Activated T-helper 9 cell treated with anti-CD3 and anti-CD28 coated beads, Interleukin-2, amount 50 U/mL, for 16 hours (primary cell): Measurements from ENCODE around the gene RNASE9.
"Not testable (repeated sequence)": the region's sequence is repeated elsewhere in the genome, so short reads cannot be mapped to it uniquely, and the experiment has no call there.

Experiments used
- DNase-seq: peaks from one replicate; pipeline ENCODE4 v3.0.0-alpha.2; 2020; ENCODE audit warnings: low read depth

RNASE9 gene

DNA sequence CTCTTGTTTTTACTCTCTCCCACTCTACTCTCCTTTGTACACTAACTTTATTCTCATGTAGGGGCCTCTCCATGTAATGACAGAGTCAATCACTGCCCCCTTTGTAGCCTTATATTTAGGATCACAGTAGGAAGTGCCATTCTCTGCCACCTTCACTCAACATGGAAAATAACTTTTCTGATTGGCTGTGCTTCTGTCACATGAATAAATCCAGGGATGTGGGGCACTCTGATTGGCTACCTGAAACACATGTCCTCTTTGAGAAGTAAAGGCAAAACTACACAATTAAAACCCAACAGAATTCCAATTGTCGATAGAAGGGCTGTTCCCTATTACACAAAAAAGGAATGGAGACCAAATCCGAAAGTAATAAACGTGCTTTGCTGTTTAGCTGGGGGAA lies at the start of gene RNASE9:
Gene RNASE9, minus strand, starts transcription at position 87 of the 400 bp plus-strand sequence.
- DNase-seq = no peak

DNA sequence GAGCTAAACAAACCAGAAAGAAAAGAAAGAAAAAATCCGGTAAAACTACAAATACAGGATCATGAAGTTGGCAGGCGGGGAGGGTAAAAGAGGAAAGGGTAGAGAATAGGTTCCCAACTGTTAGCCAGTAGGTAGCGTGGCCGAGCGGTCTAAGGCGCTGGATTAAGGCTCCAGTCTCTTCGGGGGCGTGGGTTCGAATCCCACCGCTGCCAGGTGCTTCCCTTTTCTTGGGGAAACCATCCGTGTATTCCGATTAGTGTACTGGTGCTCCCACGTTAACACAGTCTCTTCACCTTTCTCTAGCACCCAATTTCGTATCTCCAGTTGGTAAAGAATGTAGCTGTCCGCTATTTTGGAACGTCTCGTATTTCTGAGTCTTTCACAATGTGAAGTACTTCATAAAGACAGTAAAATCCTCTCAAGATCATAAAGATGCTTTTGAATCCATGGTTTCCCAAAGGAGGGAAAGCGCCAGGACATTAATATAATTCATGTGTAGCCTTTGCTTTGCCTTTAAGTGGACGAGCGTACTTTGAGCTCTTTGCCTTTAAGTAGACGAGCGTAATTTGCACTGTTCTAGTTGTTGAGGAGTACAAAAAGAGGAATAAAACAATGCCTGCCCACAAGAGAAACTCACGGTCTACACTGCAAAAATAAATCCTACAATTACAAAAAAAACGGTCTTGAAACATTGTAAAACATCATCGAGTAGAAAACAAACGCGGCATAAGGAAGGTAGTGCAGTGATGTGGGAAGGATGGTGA lies 49.3 kb upstream of the RNASE9 start:
- DNase-seq = peak; percentile 59

DNA sequence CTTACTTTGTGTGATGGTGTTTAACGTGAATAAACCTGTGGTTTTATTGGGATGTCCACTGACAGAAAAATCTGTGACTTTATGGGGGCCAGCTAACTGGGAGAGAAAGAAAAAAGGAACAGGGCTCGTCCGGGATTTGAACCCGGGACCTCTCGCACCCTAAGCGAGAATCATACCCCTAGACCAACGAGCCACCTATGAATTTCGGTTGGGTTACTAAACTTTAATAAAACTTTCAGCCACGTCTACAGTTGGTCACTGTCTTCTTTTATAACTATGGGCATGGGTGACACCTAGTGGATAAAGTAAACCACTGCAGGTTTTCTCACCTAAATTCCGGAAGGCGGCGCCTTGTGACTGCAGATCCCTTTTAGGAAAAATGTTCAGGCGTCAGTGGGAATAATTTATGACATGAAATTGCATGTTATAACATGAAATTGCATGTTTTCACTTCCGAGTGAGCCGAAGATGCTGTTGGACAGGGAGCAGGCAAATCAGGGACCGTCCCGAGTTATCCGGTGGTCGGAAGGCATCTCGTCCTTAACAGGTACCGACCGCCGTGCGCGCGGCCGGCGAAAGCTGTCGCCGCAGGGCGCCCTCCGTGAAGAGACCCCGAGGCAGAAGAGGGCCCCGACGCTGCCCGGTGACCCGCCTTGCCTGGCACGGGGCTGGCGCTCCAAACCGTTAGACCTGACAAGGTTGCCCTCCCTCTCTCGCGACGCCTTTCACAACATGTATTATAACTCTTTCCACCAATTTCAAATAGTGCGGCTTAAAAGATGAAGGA lies 48.6 kb upstream of the RNASE9 start:
- no peak for DNase-seq

DNA sequence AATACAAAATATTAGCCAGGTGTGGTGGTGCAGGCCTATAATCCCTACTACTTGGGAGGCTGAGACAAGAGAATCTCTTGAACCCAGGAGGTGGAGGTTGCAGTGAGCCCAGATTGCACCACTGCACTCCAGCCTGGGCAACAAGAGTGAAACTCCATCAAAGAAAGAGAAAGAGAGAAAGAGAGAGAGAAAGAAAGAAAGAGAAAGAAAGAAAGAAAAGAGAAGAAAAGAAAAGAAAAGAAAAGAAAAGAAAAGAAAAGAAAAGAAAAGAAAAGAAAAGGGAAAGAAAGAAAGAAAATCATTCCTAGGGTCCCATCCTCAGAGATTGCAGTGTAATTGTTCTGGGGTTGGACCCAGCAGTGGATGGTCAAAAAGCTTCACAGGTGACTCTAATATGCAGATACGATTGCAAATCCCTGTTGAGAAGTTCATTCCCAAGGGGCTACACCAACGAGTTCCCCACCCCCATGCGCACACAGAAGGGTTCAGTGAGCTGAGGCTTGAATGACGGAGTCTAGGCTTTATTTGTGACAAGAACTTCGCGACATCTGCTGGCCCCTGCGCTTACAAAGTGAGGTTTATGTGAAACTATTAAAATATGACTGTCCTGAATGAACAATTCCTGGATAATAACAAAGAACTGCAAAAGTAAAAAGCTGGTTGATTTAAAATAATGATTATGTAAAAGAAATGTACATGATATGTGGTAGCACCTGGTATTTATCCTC lies 47.7 kb upstream of the RNASE9 start:
- no peak for DNase-seq

DNA sequence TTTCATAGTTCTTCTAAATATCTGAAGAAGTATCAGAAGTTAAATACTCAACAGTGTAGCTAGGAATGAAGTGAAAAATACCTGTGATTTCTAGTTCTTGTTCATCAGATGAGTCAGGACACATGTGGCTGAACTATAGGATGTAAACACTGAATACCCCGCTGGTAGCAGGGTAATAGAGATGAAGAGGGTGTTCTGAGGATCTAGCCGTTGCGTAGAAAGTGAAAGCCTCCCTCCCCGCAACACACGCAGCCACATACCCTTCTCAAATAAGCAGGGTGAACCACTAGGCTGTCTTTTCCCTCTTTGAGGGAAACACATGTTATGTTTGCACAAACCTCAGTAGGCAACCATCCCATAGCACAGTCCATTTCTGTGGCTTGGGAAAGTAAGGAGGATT lies 46.8 kb upstream of the RNASE9 start:
- DNase-seq = no peak

DNA sequence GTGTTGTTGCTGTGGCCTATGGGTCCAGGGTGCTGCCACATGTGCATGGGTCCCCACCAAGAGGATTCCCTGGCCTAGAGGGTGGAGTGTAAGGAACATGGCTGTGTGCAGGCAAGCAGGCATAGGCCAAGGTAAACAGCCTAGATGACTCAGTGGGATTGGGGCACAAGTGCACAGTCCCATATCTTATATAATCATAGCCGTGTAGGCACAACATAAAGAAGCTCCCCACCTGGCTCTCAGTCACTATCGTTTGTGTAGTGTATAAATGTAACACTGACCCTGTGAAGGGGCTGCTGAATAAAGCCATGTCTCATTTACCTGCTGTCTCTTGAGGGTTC lies 46.0 kb upstream of the RNASE9 start:
- no peak for DNase-seq

DNA sequence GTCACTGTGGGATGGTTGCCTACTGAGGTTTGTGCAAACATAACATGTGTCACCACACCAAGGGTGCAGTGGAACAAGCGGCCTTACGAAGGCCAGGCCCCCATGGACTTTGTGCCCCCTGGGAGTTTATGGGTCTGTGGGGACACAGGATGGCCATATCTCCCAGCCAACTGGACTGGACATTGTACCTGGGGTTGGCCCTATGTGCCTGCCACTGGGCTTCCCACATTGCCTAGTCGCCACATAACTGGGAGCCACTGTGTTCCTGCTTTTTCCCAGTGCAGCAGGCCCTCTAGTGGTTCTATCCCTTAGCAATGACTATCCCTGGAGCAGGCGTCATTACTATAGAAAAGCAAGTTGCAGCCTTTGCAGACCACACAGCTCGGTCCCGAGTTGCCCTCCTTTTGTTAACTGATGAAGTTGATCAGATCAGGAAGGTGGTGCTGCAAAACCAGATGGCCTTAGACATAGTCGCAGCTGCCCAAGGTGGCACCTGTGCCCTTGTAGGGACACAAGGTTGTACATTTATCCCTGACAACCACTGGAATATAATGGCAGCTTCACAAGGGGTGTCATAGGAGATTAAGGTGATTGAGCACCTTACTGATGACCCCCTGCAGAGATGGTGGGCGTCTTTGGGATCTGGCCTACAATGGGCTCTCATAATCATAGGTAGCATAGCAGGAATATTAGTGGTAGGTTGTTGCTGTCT lies 45.5 kb upstream of the RNASE9 start:
- no peak for DNase-seq

DNA sequence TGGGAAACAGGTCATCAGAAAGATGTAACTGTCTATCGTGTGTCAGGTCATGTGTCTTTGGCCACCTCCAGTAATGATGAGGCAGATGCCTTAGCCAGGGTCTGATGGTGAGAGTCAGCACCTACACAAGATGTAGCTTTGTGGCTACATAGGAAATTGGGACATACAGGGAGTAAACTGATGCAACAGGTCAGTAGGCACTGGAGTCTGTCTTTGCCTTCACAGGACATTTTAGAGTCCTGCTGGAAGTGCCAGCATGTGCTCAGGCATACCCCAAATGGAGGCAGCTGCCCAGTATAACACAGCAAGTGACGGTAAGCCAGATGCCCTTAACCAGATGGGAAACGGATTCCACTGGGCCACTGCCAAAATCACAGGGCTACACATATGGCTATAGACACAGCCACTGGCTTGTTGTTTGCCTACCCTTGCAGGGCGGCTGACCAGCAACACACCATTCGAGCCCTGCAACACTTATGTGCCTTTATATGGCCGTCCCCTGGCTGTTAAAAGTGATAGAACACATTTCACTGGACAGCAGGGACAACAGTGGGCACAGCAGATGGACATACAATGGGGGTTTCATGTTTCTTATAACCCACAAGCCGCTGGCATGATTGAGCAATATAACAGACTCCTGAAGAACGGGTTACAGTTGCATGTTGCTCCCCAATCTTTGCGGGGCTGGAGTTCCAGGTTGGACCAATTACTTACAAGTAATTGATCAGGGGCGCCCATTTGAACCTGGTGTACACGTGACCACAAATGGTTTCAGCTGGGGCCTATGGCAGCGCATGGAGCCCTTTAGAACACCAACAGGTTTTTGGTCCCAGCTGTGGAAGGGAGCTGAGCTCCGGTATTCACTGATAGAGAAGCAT lies 43.2 kb upstream of the RNASE9 start:
- no peak for DNase-seq

DNA sequence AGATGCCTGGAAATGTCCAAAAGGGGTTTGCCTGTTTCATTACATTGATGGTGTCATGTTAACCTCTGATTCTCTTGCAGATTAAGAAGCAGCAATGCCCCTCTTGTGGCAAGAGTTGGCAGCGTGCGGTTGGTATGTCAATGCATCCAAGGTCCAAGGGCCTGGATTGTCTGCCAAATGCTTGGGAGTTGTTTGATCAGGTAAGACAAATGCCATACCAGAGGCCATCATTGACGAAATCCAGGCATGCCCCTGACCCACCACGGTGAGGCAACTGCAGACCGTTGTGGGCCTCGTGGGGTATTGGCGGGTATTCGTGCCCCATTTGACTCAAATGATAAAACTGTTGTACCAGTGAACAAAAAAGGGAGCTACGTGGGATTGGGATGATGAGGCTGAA lies 41.7 kb upstream of the RNASE9 start:
- DNase-seq = no peak

DNA sequence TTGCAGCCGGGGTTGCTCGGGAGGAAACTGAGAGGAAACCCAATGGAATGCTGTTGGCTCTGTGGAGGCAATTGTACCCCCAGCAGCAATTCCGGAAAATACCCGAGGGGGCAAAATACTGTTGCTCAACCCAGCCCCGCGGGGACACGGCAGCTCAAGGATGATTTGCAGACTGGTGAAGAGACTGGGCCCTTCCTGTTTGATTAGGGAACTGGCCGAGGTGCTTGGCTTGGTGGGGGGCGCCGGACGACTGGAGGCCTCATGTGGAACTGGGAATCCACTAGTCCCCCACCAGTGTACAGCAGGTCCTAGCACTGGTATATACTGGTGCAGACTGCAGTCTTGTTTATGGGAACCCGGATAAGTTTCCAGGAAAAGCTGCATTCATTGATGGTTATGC lies 40.7 kb upstream of the RNASE9 start:
- DNase-seq = no peak

DNA sequence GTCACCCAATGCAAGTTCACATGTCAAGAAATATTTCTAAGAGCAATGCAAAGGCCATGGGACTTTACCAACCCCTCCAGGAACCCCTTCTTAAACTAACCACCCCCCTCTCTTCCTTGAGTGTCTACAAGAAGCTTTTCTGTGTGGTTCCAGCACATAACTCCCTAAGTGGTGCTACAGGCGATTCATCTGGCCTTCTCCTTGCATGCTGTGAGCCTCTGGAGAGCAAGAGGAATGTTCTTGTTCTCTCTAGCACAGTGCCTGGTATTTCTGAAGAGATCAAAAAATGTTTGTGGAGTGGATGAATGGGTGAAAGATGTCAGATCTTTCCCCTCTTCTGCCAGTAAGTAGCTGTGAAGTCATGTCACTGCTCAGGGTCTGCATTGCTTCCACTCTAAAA lies 36.3 kb upstream of the RNASE9 start:
- no peak for DNase-seq

DNA sequence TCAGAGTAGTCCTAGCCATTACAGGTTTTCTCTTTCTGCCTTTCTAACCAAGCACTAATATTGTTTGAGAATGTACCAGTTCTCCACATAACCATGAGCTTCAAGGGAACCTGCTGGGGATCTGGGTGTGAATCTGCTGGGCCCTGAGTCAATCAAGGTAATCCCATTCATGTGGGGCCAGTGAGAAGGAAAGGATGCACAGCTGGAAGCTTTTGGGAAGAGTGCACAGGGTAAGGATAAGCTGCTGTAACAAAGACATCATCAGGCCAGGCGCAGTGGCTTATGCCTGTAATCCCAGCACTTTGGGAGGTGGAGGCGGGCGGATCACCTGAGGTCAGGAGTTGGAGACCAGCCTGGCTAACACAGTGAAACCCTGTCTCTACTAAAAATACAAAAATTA lies 34.9 kb upstream of the RNASE9 start:
- not testable (repeated sequence) for DNase-seq

DNA sequence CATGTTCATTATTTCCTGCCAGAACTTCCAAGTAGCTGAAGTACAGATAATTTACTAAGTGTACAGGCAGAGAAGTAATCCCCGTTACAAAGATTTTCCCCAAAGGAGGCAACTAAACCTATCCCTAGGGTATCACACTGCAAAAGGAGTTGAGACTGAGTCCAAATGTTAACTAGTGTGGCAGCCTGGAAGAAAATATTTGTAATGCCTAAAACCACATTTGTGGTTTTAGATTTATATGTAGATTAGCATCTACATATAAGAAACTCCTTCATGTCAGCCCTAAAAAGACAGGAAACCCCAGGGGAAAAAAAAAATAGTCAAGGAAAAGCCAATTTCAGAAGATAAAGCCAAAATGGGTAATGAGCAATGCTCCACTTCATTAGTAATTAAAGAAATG lies 31.7 kb upstream of the RNASE9 start:
- no peak for DNase-seq

DNA sequence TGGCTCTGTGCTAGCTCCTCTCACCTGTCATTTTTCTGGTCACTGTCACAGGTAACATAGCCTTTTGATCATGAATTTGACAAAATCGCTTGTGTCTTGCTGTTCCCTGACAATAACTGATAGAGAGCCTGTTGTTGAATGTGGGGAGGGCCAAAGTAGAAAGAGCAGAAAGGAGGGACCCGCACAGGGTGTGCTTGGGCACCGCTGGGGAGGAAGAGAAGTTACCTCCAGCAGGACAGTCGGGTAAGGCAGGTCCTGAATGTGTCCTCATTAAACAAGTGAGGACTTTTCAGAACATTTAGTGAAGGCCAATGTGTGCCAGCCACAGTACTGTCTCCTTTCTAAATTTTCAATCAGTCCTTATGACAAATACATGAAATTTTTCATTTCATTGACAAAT lies 30.4 kb upstream of the RNASE9 start, which contains the start of gene RNASE12:
Gene RNASE12, minus strand, starts transcription at position 142 of the 400 bp plus-strand sequence. CDS start 653 bp downstream, outside the sequence.
- no peak for DNase-seq

DNA sequence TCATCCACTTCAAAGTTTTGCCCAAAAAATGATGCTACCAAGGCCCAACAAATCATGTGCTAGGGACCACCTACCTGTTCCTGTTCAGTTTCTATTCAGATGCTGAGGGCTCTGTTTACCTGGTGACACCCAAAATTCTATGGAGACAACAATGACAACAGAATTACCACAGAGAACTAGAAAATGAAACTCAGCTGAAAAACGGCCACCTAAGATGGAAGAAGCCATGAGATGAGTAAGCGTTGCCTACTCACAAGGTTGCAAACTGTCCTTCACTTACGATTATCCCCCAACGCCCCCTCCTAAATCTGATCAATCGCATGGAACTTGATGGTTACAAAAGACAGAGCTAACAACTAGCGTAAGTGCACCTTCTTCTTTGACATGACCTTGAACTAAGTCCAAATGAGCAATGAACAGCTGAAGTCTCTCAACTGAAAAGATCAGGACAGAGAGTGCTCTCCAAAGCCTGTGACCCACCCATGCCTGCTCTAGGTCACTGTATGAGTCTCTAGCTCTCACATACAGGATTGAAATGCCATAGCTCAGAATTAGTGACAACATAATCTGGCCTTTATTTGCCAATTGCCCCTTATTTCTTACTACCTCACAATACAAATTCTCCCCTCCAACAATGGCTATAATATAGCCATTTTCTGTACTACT lies 26.8 kb upstream of the RNASE9 start, which contains the start of gene RNASE11:
Gene RNASE11, minus strand, starts transcription at position 513 of the 666 bp plus-strand sequence.
- no peak for DNase-seq

DNA sequence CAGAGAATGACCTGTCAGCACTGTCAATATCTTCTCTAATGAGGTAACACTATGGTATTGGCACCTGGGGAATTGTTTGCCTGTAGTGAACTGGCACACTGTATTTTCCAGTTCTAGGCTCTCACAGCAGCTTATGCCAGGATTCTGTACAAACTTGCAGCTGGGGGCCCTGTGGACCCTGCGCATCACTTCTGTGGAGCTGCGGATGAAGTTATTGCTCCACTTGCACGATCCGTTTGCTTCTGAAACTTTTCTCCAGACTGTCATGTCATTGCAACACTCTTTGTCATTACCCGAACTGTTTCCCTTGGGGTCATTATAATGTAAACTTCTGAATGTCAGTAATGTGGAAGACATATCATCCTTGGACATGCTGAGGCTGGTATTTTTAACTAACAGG lies 23.1 kb upstream of the RNASE9 start:
- no peak for DNase-seq

DNA sequence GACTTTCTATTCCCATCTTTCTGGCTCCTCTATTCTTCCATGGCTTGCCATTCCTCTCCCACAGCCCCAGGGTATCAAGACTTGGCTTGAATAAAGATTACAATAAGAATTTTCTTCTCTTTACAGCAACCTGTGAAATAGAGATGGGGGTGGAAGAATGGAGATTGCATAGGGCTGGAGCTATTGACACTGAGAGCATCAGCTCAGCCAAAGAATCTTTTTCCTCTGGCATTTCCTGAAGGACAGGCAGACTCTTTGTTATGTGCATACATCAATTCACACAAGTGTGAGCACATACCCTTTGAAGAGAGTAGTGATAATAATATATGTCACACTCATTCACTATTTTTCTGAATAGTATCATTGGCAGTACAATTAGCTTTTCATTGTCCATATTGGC lies 22.3 kb upstream of the RNASE9 start:
- DNase-seq = no peak

DNA sequence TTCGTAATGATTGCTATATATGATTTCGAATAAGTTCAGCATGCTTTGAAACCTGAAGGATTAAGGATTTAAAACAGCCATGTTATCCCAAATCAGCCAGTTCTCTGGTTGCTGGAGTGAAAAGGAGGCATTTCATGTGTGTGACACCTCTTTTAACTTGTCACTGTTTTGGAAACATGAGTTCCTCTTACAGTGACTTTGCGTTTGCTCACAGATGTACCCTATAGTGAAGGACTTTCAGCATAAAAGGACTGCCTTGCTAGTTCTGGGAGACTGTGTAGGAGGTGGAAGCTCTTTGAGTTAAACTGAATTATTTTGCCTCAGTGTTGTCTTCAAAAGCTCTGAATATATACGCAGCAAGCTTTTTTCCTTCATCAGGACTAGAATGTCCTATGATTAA lies 19.4 kb upstream of the RNASE9 start:
- no peak for DNase-seq

DNA sequence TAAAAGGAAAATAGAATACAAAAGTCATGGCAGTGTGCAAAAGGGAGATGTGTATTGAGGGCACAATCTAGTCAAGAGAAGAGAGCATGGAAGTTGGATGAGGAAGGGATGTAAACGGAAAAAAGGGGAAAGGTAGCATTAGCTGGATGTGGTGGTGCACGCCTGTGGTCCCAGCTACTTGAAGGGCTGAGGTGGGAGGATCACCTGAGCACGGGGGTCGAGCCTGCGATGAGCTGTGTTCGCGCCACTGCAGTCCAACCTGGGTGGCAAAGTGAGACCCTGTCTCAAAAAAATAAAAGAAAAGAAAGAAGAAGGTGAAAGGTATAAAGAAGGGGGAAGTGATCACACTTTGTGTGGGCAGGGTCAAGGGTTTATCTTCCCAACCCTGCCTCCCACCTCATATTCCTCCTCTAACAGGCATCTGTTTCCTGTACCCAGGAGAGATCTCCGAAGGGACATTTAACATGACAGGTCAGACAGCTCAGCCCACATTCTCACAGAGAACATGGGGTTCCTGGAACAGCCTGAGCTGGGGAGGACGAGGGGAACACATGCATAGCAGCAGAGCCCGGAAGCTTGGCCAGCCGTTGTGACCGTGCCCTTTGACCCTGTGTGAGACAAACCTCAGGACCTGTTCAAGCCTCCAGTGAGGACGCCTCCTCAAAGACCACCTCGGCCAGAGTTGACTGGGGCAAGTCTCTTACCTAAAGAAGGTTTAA lies 18.1 kb upstream of the RNASE9 start:
- DNase-seq = no peak

DNA sequence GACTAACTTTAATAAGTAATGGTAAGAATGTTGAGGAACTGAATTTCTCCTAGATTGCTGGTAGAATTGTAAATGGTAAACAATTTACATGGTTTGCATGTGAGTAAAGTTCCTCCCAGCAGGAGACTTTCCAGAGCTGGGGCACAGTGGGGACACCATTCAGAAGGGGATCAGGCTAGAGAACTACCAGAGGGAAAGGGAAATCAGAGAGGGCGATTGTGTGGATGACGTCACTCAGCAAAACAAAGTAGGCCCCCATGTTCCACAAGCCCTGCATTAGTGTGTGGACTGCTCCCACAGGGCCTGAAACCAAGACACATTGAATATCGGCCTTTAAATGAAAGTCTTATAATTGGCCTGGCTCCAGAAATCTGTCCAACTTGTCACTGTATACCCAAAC lies 17.5 kb upstream of the RNASE9 start:
- no peak for DNase-seq
